Ovary (tissue), 3 donors: ENCODE results near the gene RCOR2.

ENCODE experiments used
- CTCF ChIP-seq, 3 donors: fragments of 450-650 bp in 2 of 3; fragments of 200-600 bp in 1 of 3; IDR thresholded peaks; one replicate each; pipeline versions ENCODE4 v1.5.1 to v1.8.0; 2016 to 2022; ENCODE audit warnings: antibody characterized with exemption in 3 of 3, mild to moderate bottlenecking in 1 of 3
- EP300 ChIP-seq: sonication (generic); formaldehyde crosslinking; IDR thresholded peaks from one replicate; pipeline ENCODE4 v1.6.1; 2017; ENCODE audit warnings: antibody characterized with exemption
- POLR2A ChIP-seq: fragments of 450-650 bp; IDR thresholded peaks from one replicate; pipeline ENCODE4 v1.6.1; 2017; ENCODE audit warnings: antibody characterized with exemption, mild to moderate bottlenecking, moderate library complexity
- donor health status: DM: no; HTN: no; CAD: no.

- no peak for TF ChIP-seq CTCF (IDR thresholded peaks at IDR 0.05)
- no peak for TF ChIP-seq EP300
- no peak for TF ChIP-seq POLR2A
Observed at GRCh38 chr11:63903884-63904283, 13.1 kb downstream of the RCOR2 start.
